HCT116 (cell line): ENCODE data around the gene GKN1.

Source experiments
- POLR2A ChIP-seq: IDR thresholded peaks from 2 replicates; pipeline ENCODE4 v1.7.0; 2011; ENCODE audit warnings: borderline replicate concordance; ENCODE audit not compliant: insufficient read depth, insufficient read length; ENCODE audit errors: extremely low read depth
- TF ChIP-seq, protein P1 (sequence below), 3 experiments: fragments of 200-600 bp in 1 of 3; sonication (generic) in 1 of 3; IDR thresholded peaks in 2 of 3; conservative IDR thresholded peaks in 1 of 3; 2 replicates each; pipeline ENCODE4 v1.5.1; 2012 to 2017; ENCODE audit warnings: low read depth in 2 of 3, low read length in 2 of 3, antibody characterized with exemption in 1 of 3, borderline replicate concordance in 1 of 3, control low read depth in 1 of 3, mild to moderate bottlenecking in 1 of 3, mixed read lengths in 1 of 3, mixed run types in 1 of 3, moderate library complexity in 1 of 3; ENCODE audit not compliant: insufficient read depth in 1 of 3

GRCh38 chr2:69003731-69004130 is 29.3 kb downstream of the GKN1 start:
- TF ChIP-seq, protein P1, sequence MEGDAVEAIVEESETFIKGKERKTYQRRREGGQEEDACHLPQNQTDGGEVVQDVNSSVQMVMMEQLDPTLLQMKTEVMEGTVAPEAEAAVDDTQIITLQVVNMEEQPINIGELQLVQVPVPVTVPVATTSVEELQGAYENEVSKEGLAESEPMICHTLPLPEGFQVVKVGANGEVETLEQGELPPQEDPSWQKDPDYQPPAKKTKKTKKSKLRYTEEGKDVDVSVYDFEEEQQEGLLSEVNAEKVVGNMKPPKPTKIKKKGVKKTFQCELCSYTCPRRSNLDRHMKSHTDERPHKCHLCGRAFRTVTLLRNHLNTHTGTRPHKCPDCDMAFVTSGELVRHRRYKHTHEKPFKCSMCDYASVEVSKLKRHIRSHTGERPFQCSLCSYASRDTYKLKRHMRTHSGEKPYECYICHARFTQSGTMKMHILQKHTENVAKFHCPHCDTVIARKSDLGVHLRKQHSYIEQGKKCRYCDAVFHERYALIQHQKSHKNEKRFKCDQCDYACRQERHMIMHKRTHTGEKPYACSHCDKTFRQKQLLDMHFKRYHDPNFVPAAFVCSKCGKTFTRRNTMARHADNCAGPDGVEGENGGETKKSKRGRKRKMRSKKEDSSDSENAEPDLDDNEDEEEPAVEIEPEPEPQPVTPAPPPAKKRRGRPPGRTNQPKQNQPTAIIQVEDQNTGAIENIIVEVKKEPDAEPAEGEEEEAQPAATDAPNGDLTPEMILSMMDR (IDR thresholded peaks at IDR 0.05 in 2 of 3, conservative IDR thresholded peaks at IDR 0.05 in 1 of 3; ENCODE audit: borderline replicate concordance in 1 of 3, insufficient read depth in 1 of 3, low read depth in 2 of 3, low read length in 2 of 3): no peak
- TF ChIP-seq POLR2A: no peak
